SH-SY5Y (cell line): ENCODE data around the gene ASB8.

ENCODE experiments used
- GATA2 ChIP-seq: IDR thresholded peaks from 2 replicates; pipeline ENCODE4 v1.6.1; 2011; ENCODE audit warnings: mild to moderate bottlenecking, low read depth, low read length
- GATA3 ChIP-seq: IDR thresholded peaks from 2 replicates; pipeline ENCODE4 v1.6.1; 2011; ENCODE audit warnings: low read depth, mild to moderate bottlenecking, low read length, moderate library complexity

ASB8 gene

DNA sequence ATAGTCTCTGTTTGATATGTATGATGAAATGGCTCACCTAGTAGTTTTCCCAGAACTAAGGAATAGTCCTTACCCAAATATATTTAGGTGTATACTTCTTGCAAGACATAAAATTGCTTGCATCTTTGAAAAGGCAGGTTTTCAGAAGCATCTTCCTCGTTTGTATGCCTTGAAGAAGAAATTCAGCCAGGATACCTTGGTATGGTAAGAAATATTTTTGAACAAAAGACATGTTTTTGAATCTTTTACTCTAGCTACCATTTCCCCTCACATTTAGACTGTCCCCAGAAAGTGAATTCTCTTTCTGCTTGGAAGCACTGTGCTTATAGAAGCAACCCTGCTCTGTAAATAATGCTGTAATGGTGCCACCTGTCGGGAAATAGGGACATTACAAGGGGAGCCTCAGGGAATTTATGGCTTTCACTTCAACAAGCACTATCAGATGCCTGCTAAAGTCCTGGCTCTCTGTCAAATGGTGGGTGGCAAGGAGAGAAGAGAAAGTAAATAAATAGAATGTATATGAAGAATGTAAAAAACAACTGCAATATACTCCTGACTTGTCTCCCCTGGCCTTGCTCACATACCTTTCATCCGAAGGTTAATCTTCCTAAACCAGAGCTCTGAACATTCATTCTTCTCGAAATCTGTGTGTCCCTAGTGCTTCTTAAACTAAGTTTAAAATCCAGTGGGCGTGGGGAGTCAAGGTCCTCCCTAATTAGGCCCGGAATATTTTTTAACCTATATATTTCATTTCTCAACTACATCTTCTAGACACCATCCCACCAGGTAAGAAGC lies 32.2 kb upstream of the ASB8 start:
- 0 out of 2 replicates have a peak, but pooled peaks have one; percentile 8 for TF ChIP-seq GATA2
- TF ChIP-seq GATA3, result no peak

DNA sequence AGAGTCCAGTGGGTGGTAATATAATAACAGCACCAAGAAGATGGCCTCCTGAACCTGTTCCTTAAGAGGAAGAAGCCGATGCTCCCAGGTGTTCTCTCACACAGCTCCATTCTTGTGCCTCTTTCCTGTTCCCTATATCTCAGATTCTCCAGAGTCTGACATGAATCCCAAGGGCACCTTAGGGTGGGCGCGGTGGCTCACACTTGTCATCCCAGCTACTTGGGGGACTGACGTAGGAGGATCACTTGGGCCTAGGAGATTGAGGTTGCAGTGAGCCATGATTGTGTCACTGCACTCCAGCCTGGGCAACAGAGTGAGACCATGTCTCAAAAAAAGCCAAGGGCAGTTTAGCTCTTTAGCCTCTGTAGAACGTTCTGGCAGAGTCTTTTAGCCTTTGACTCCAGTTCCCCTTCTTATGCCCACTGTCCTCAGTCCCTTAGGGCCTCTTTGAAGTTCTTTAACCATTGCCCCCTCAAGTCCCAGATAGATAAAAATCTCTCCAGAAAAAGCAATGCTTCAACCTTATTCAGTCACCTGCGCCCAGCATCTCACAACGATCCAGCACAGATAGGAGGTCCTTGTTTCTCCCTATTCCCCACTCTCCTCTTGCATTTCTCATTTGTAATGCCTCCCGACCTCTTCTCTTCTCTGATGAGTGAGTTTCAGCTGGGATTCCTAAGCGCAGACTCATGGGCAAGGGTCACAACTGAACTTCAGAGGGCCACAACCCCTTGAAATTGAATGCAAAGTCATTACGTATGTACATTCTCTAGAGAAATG lies 30.8 kb upstream of the ASB8 start:
- TF ChIP-seq GATA2 (no peak), GATA3 (no peak)

DNA sequence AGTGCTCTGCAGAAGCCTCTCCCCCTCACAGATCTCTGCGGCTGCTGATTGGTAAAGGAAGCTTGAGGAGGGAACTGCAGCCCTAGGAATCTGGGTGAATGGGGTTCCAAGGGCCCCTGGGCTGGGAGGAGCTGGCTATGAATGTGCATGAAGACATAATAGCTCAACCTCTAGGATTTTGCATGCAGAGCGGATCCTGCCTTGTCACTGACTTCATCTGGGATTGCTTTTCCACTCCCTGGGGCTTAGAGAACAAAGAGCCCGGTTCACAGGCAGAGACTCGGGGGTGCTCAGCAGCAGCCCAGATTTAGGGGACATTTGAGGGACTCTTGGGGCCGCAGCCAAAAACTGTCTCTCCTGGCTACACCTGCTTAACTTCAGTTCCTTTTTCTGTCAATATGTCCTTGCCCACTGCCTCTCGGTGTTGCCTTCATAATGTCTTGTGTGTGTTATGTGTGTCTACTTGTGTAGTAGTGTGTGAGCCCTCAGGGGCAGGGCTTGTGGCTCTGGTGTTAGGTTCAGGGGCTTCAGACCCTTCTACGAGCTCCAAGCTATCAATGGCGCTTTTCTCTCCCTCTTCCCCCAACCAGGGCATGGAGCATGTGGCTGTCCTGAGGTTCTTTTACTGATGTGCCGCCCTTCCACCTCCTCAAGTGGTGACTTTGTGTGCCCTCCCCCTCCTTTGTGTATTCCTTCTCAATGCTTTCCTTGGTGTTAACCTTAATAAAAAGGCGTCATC lies 28.0 kb upstream of the ASB8 start:
- TF ChIP-seq GATA2, result no peak
- TF ChIP-seq GATA3, result no peak

DNA sequence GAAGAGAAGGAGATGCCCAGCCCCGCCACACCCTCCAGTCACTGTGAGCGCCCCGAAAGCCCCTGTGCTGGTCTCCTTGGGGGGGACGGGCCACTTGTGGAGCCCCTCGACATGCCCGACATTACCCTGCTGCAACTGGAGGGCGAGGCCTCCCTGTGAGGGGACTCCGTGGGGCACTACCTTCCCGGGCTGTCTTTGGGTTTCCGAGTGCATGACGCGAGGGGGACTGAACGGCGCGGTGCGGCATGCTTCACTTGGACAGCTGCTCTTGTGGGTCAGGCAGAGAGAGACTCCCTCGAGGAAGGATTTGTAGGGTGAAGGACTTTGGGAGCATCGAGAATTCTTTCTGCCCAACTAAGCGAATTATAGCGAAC lies 27.2 kb upstream of the ASB8 start:
- TF ChIP-seq GATA3 (no peak), GATA2 (no peak)

DNA sequence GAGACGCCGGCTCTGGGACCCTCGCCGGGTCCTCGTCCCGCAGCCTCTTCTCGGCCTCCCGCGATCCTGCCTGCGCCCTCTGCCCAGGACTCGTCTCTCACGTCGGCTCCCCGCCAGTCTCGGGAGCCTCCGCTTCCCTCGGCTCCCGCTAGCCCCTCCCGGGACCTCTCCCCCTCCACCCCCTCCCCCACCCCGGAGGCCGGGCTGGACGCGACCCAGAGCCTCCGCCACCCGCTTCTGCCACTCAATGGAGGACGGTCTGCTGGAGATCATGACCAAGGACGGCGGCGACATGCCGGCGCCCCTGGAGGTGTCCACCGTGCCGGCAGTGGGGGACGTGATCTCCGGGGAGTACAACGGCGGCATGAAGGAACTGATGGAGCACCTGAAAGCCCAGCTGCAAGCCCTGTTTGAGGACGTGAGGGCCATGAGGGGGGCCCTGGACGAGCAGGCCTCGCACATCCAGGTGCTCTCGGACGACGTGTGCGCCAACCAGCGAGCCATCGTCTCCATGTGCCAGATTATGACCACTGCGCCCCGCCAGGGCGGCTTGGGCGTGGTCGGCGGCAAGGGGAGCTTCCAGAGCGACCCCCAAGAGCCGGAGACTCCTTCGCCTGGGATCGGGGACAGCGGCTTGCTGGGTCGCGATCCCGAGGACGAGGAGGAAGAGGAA lies 26.7 kb upstream of the ASB8 start:
- TF ChIP-seq GATA3 (no peak), GATA2 (no peak)

DNA sequence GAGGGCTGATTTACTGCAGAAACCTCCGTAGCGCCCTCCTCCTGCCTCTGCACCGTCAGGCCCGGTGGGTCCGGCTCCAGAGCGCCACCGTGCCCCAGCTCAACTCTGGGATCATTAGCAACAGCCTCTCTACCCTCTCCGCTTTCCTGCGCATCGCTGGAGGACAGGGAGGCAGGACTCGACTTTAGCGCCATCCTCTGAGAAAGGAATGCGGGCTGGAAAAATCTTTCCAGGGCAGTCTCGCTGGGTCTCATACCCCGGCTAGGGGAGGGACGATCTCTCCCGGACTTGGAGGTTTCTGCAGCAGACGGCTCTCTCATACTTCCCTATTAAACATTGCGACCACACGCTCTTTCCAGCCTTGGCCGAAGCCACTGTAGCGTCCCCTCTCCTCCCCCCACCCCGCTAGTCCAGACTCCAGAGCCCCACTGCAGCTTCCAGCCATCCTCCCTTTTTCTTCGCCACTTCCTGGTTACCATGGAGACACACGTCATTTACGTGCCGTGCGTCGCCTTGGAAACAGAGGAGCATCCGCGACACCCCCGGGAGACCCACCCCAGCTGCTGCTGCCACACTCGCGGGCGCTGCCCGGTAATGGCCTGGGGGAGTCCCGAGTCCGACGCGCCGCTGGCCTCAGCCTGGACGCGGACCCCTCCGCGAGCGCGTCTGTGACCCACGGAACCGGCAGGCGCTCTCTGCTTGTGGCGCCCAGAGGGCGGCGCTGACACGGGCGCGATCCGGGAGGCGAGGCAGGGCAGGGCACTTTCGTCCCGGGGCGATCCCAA lies 26.0 kb upstream of the ASB8 start, which contains the start of gene CCDC184:
Gene CCDC184, plus strand, starts transcription at position 554 of the 785 bp plus-strand sequence. CDS start 479 bp downstream, outside the sequence.
- TF ChIP-seq GATA3 (no peak), GATA2 (no peak)

DNA sequence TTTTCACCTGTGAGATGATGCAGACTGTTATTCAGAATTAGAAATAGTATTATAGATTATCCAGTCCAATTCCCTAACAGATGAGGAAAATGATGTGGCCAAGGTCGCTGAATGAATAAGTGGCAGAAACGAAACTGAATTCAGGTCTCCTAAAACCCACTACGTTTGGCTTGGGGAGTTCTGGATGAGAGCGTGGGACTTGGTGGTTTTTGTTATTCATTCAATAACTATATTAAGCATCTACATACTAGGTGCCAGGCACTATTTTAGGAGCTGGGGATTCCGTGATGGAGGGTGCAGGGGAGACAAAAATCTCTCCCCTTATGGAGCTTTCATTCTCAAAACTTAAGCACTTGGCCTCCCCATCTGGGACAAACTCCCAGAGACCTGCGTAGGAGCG lies 25.3 kb upstream of the ASB8 start:
- TF ChIP-seq GATA3 (no peak), GATA2 (no peak)

DNA sequence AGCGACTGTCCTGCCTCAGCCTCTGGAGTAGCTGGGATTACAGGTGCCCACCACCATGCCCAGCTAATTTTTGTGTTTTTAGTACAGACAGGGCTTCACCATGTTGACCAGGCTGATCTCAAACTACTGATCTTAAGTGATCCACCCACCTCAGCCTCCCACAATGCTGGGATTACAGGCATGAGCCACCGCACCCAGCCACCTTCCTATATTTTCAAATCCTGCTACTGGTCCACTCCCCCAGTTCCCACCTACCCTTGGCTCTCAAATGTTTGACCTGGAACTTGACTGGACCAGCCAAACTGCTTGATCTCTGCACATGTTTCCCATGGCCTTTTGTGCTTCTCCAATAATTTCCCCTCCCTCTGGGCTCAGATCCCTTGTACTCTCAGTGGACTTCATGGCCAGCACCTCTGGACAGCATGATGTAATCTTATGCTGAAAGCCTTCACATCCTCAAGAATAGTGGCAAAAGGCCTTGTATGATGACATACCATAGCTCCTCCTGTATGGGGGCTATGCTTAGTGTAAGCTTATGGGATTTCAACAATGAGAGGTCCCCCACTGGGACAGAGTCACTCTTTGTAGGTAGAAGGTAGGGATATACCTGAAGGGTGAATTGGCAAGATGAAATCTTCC lies 23.7 kb upstream of the ASB8 start:
- no peak for TF ChIP-seq GATA3
- no peak for TF ChIP-seq GATA2

DNA sequence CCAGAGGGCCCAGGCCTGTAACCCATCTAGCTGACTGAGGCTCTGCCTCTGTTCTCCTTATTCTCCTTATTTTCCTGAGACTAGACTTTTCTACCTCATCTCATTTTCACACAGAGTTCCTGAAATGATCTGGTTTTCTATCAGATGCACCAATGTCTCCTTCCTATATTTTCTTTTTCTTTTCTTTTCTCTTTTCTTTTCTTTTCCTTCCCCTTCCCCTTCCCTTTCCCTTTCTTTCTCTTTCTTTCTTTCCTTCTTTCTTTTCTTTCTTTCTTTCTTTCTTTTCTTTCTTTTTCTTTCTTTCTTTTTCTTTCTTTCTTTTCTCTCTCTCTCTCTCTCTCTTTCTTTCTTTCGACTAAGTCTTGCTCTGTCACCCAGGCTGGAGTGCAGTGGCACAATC lies 23.1 kb upstream of the ASB8 start:
- TF ChIP-seq GATA2 (no peak), GATA3 (no peak)

DNA sequence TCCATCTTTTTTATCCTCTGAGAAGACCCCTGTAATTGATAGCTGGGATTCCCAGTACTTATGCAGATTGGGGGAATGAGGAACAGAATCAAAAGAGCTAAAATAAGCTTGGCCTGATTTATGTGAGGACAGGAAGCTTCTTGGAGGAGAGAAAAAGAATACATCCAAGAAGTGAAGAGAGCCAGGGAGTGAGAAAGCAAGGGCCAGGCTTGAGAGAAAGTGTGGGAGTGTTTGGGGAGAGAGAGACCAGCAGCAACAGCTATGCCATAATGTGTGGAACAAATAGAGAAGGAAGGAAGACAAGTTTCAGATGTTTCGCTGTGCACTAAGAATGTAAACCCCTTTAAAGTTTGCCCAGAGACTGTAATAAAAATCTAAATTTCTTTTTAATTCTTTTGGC lies 22.2 kb upstream of the ASB8 start:
- TF ChIP-seq GATA2 (no peak), GATA3 (no peak)

DNA sequence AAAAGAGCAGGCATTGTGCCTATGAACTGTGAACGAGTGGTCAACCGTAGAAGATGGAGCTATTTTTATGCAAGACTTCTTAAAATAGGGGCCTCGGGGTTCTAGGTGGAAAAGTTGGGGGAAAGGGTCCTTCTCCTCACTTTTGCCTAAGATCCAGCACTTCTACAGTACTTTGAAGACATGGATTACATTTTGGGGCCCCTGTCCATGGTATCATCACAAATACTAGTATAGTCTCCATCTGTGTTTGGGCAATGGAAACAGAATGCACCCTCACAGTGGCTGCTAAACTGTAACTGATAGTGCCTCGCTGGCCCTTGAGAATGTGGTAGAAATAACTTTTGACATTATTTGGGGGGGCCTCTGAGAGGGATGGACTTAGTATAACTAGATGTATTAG lies 20.7 kb upstream of the ASB8 start:
- TF ChIP-seq GATA3 (no peak), GATA2 (no peak)

DNA sequence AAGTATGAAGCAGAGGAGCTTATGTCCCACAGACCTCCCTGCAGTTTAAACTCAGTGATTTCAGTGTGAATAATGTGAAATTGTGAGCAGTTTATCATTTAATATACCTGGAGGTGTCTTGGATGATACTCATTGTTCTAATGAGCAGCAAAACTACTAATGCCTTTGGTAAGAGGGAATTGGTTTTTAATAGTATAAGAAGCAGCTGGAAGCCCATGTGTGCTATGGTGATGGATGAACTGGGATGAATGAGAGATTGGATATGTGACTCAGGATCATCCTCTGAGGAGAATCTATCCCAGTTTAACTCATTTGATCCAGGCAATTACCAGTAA lies 19.1 kb upstream of the ASB8 start:
- TF ChIP-seq GATA2 (no peak), GATA3 (no peak)

DNA sequence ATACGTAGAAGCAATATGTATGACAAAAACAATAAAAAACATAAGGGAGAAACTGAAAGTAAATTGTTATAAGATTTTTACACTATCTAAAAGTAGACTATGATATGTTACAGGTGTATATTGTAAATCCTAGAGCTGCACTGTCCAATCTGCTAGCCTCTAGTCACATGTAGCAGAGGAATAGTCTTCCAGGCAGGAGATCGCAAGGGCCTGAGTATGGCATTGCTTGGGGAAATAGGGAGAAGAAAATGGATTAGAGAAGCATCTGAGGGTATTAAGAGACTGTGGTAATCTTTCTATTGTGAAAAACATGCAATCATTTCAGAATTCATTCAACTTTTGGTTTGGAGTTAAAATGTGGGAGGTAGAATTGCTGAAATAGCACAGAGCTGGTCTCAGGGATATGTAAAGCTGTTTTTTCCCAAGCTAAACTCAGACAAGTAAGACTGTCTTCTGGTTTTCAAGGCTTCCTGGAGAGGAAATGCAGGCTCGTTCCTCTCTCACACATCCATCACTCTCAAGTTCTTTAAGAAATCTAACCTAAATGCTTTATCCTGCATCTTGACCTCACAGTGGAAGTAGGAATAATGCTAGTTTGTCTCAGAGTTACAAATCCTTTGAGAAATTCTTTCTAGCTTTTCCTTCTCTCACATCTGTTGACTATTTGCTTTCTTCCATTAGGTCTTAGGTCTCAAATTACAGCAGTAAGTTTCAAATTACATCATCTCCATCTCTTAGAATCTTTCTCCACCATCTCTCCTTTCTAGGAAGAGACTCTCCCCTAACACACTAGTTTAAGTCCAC lies 18.5 kb upstream of the ASB8 start:
- TF ChIP-seq GATA2 (no peak), GATA3 (no peak)
